NCI-H524 (cell line): ENCODE data around the gene ST8SIA5.
"Not testable (repeated sequence)": the region's sequence is repeated elsewhere in the genome, so short reads cannot be mapped to it uniquely, and the experiment has no call there.

Experiments used
- DNase-seq, 2 experiments: peaks; one replicate each; lab custom pipeline; 2025; lab: John Stamatoyannopoulos, UW

The ST8SIA5 gene

DNA sequence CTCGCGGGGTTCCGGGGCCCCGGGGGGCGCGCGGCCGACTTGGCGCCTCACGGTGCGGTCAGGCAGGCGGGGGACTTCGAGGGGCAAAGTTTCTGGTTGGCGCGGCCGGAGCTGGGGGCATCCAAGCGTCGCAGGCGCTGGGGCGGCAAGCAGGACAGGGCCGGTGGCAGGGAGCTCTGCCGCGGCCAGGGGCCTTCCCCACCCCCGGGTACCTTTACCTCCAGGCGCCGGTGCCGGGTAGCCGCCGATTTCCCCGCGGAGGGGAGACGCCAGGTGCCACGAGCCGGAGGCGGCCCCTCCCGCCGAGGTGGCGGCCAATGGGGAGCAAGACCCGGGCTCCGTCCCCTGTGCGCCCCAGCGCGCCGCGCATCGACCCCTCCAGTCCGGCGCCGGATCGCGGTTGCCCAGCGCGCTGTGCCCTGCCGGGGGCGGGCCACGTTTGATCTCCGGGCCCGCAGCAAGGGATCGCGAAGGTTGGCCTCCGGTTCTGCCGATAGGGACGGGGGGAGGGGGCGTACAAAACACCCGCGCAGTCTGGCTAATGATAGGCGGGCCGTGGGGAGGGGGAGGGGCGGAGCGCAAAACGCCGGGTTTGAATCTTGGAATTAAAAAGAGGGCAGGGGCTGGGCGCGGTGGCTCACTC, at the start of gene ST8SIA5:
Gene ST8SIA5, minus strand, starts transcription at position 495 of the 643 bp plus-strand sequence. CDS start 545 bp downstream, outside the sequence.
- peak; percentile 73 to 89 for DNase-seq

GRCh38 chr18:46795945-46796344, 39.1 kb upstream of the ST8SIA5 start:
- not testable (repeated sequence) for DNase-seq

GRCh38 chr18:46794607-46795006, 37.8 kb upstream of the ST8SIA5 start:
- peak in 1 of 2 experiments; percentile 38 for DNase-seq

GRCh38 chr18:46793565-46793964, 36.7 kb upstream of the ST8SIA5 start:
- DNase-seq = peak in 1 of 2 experiments; percentile 43

GRCh38 chr18:46789088-46789487, 32.2 kb upstream of the ST8SIA5 start:
- DNase-seq = no peak

GRCh38 chr18:46787674-46788073, 30.8 kb upstream of the ST8SIA5 start:
- no peak for DNase-seq

- DNase-seq = peak in 1 of 2 experiments; percentile 43
Observed at GRCh38 chr18:46772357-46772756, 15.5 kb upstream of the ST8SIA5 start.

GRCh38 chr18:46771141-46771540, 14.3 kb upstream of the ST8SIA5 start:
- DNase-seq = no peak

DNA sequence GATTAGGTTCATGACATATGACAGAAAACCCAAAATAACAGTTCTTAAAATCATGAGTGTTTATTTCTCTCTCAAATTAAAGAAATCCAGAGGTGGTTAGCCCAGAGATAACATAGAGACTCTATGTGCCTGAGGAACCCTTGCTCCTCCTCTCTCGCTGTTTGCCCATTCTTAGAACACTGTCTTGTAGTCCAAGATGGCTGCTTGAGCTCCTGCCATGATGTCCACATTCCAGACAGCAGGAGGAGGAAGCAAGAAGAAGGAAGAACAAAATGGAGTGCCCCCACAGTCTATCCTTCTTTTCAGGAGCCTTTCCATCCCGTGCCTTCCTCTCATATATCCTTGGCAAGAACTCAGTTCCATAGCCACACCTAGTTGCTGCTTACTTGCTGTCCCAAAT, 13.9 kb upstream of the ST8SIA5 start:
- DNase-seq = no peak

GRCh38 chr18:46768166-46768921, 11.5 kb upstream of the ST8SIA5 start:
- no peak for DNase-seq

DNA sequence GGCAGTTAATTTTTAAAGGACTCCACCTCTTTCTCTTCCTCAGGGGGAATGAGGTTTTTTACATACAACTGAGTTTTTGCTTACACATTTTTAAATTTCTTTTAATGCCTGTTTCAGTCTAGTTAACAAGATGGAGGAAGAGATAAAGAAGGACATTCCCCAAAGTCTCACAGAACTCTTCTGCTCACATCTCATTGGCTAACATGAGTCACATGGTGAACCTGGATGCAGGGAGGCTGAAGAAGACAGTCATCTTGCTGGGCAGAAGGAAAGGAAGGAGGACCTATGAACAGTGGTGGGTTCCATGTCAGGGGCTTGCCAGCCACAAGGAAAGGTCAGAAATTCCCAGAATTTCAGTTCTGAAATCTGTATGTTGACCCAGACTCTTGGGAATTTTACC, 10.4 kb upstream of the ST8SIA5 start:
- no peak for DNase-seq

- no peak for DNase-seq
Observed at GRCh38 chr18:46764586-46764985, 7.7 kb upstream of the ST8SIA5 start.

DNA sequence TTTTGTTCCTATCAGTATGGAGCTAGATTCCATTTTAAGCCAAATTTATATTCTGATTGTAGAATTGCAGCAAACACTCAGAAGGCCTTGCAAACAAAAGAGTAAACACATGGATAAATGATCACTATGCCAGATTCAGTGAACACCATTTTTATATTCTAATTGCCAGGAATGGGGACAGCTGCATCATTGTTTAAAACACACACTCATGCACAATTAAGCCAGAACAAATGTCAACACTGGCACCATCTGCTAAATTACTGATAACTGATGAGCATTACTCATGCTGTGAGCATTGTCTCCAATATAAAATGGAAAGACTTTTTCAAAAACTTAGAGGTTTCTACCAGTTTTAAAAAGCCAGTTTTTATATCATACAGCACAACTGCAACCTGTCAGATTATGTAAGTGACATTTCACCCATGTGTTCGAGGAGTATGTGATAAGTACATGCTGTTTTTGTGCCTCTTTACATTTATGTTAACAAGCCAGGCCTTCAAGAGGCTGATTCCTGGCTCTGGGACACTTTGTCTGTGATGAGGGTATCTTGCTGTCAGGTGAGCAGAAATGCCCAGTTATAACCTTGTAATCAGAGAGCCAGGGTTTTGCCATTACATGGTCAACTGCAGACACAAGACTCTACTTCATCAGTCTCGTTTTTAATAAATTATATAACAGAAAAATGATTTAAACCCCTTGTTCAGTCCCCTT, 4.4 kb upstream of the ST8SIA5 start:
- peak; percentile 64 to 81 for DNase-seq

DNA sequence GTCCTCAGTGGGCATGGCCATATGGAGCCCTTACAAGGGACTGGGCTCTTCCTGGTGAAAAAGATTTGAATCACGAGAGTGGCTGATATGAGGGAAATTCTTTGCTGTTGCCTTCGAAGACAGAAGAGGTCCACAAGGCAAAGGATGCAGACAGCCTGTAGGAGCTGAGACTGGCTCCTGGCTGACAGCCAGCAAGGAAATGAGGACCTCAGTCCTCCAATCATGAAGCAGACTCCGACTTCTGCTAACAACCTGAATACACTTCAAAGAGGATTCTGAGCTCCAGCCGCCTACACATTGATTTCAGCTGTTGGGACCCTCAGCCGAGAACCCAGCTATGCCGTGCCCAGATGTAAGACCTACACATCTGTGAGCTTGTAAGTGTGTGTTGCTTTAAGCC, 3.0 kb upstream of the ST8SIA5 start:
- peak; percentile 79 to 91 for DNase-seq

- peak in 1 of 2 experiments; percentile 47 for DNase-seq
Observed at GRCh38 chr18:46756025-46756558, 761 bp downstream of the ST8SIA5 start.

DNA sequence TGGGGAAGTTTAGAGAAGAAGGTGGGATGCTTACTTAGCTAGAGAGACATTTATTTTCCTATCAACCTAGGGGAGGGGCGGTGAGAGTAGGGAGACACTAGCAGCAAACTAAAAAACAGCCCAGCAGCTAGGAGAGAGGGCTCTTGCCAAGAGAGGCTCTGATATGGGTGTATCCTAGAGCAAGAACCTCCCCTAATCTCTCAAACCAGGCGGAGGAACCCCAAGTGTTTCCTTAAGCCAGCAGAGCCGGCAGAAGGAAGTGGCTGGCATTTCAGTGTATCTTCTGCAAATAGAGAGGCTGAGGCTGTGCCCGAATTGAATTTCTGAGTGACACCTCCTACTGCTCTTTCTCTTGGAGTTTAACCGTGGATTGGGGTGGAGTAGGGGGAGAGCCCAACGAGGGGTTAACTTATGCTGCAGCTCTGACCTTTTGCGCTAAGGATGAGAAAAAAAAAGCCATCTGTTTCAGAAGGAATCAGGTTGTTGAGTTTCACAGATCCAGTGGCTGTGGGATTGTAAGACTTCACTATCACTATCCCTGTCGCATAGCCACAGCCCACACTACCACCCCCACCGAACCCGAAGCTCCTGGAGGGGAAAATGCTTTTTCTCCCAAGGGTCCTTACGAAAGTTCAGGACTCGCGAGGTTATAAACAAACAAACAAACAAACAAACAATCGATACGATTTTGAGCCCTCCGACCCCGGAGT, 1.4 kb downstream of the ST8SIA5 start:
- peak; percentile 27 to 60 for DNase-seq

DNA sequence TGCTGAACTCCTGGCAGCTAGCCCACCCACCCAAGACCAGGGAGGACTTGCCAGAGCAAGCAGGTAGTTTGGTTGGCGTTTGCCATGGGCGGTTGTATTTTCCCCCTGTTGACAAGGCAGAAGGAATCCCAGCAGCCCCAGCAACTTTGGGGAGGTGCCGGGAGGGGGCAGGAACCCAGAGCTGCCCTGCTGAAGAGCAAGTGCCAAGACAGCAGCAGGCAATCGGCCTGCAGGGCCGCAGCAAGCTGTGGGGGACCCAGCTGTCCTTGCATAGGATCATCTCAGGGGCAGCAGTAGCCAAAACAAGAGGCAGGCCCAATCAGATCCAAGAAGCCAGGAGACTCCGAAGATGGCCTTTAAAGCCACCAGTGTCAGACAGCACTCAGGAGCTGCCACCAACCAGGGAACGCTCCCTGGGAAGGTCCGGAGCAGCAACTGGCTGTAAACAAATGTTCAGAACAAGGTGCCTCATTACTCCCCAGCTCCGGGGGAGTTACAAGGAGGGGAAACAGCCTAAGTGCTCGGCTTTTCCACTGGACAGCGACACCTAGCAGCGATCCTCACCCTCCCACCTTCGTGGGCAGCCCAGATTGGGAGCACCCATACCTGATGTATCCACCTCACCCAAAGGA, 2.1 kb downstream of the ST8SIA5 start:
- peak in 1 of 2 experiments; percentile 38 for DNase-seq

DNA sequence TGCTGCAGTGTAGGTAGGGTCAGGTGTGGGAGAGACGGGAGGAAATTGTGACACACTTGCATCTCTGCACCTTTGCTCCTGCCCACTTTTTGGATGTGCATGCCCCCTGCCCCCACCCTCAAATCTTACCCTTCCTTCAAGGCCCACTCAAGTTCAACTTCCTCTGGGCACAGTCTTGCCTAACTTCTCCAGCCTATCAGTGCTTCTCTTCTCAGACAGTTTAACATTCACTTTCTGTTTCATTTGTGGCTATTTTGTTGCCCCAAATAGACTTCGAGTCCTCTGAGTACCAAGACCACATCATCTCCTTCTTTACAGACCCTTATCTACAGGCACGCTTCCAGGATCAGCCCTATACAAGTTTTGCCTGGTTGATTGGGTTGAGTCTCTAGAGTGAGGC, 2.7 kb downstream of the ST8SIA5 start:
- no peak for DNase-seq

DNA sequence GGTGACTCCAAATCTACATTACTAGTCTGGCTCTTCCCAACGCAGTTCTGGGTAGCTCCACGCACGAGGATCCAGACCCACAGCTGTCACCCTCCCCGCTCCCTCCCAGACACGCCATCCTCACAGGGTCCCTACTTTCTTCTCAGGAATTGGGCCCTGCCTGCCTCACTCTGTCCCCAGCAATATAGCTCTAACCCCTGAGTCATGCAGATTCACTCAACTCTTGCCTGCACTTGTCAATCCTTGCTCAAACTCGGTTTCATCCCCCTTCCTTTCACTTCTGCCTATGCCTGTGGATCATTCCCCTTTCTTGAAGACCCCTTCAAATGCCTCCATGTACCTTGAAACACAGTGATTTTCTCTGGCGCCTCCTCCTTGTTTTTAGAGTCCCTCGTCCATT, 5.0 kb downstream of the ST8SIA5 start:
- DNase-seq = no peak

DNA sequence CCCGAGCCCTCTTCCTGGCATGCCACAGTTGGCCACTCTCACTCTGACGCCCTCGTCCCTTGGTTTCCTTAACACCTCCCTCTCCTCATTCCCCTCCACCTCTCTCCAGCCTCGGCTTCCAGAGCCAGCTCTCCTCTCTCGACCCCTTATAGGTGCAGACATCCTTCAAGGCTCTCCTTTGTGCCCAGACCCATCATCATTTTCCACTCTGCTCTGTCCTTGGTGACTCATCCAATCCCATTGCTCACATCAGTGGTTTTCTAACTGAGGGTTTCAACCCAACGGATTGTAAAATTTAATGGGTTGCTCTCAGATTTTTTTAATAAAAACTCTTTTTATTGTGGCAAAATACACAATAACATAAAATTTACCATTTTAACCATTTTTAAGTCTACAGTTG, 6.2 kb downstream of the ST8SIA5 start:
- no peak for DNase-seq

- no peak for DNase-seq
Observed at GRCh38 chr18:46748466-46748865, 8.4 kb downstream of the ST8SIA5 start.
